Activated T-cell treated with anti-CD3 and anti-CD28 coated beads, Interleukin-2, amount 50 U/mL, for 4 hours (primary cell): ENCODE data around the gene PIM2. TPM values are rescaled to one million over a fixed set of nuclear protein-coding genes. Genes with fewer than 3 reads are reported as not detected.

Experiments used
- ATAC-seq, 2 donors: fragments of 200-7000 bp; cut with Tn5 transposase; one replicate each; pipeline ENCODE4 v1.10.0; 2021
- DNase-seq: peaks from one replicate; pipeline ENCODE4 v3.0.0-alpha.2; 2020
- H3K27me3 Mint-ChIP-seq: one replicate; pipeline ENCODE4 v1.8.0; 2021; ENCODE audit warnings: low read depth, mixed read lengths
- H3K36me3 Mint-ChIP-seq: one replicate; pipeline ENCODE4 v1.8.0; 2022; ENCODE audit warnings: mixed read lengths; ENCODE audit not compliant: insufficient read depth
- H3K4me1 Mint-ChIP-seq: one replicate; pipeline ENCODE4 v1.8.0; 2021; ENCODE audit warnings: low read depth, mixed read lengths
- H3K4me3 Mint-ChIP-seq: one replicate; pipeline ENCODE4 v1.8.0; 2021; ENCODE audit warnings: mild to moderate bottlenecking, moderate library complexity, mixed read lengths
- H3K9me3 Mint-ChIP-seq: one replicate; pipeline ENCODE4 v1.8.0; 2021; ENCODE audit warnings: mixed read lengths
- total RNA-seq, 3 donors: library from RNA; stranded (reverse); gene quantifications; one replicate each; pipeline ENCODE4 v1.2.1, GENCODE V29; 2021

Gene PIM2
- total RNA-seq, 3 donors from 2014 or later = 197 to 279 (median 270) TPM

GRCh38 chrX:48940404-48940955, 21.7 kb upstream of the PIM2 start:
- DNase-seq = no peak
- peaks cover 14% of the 10 kb centered on the region for H3K36me3 Mint-ChIP-seq
- H3K27me3 Mint-ChIP-seq = no peaks in the 10 kb centered on the region
- ATAC-seq = no peak
- H3K4me1 Mint-ChIP-seq = peaks cover 84% of the 10 kb centered on the region
- H3K9me3 Mint-ChIP-seq = no peaks in the 10 kb centered on the region
- no peak overlapping the region for H3K4me3 Mint-ChIP-seq

- Mint-ChIP-seq H3K4me1 (peaks cover 92% of the 10 kb centered on the region), H3K4me3 (peak overlapping the region; percentile 60), H3K36me3 (peaks cover 21% of the 10 kb centered on the region), H3K27me3 (no peaks in the 10 kb centered on the region), H3K9me3 (no peaks in the 10 kb centered on the region)
- no peak for ATAC-seq
- DNase-seq = no peak
These were observed 20.9 kb upstream of the PIM2 start for GRCh38 chrX:48939524-48940228.

- H3K27me3 Mint-ChIP-seq = no peaks in the 10 kb centered on the region
- peaks cover 27% of the 10 kb centered on the region for H3K36me3 Mint-ChIP-seq
- ATAC-seq = peak; percentile 52 to 55
- peak; percentile 54 for DNase-seq
- peak overlapping the region; percentile 82 for H3K4me3 Mint-ChIP-seq
- H3K4me1 Mint-ChIP-seq = peaks cover 93% of the 10 kb centered on the region
- H3K9me3 Mint-ChIP-seq = no peaks in the 10 kb centered on the region
These were observed 20.0 kb upstream of the PIM2 start for GRCh38 chrX:48938721-48939425.

- no peaks in the 10 kb centered on the region for H3K27me3 Mint-ChIP-seq
- no peaks in the 10 kb centered on the region for H3K9me3 Mint-ChIP-seq
- ATAC-seq = peak; percentile 68 to 72
- peaks cover 85% of the 10 kb centered on the region for H3K4me1 Mint-ChIP-seq
- peak overlapping the region; percentile 82 for H3K4me3 Mint-ChIP-seq
- DNase-seq = peak; percentile 85
- H3K36me3 Mint-ChIP-seq = peaks cover 28% of the 10 kb centered on the region
These were observed 18.5 kb upstream of the PIM2 start for GRCh38 chrX:48937054-48937907.

- DNase-seq = no peak
- ATAC-seq = no peak
These were observed 17.7 kb upstream of the PIM2 start for GRCh38 chrX:48936429-48937053.

GRCh38 chrX:48935301-48935670, 16.5 kb upstream of the PIM2 start:
- DNase-seq (no peak), ATAC-seq (no peak)
- Mint-ChIP-seq H3K36me3 (peaks cover 23% of the 10 kb centered on the region), H3K27me3 (no peaks in the 10 kb centered on the region), H3K9me3 (no peaks in the 10 kb centered on the region), H3K4me1 (peaks cover 71% of the 10 kb centered on the region), H3K4me3 (peak overlapping the region; percentile 21)

More at GRCh38 chrX:48936429-48937053, 17.7 kb upstream of the PIM2 start:
- no peaks in the 10 kb centered on the region for H3K27me3 Mint-ChIP-seq
- peak overlapping the region; percentile 82 for H3K4me3 Mint-ChIP-seq
- H3K36me3 Mint-ChIP-seq = peaks cover 24% of the 10 kb centered on the region
- H3K9me3 Mint-ChIP-seq = no peaks in the 10 kb centered on the region
- peaks cover 78% of the 10 kb centered on the region for H3K4me1 Mint-ChIP-seq

GRCh38 chrX:48934581-48935300, 15.9 kb upstream of the PIM2 start:
- Mint-ChIP-seq H3K9me3 (no peaks in the 10 kb centered on the region), H3K4me3 (no peak overlapping the region), H3K36me3 (peaks cover 26% of the 10 kb centered on the region), H3K4me1 (peaks cover 65% of the 10 kb centered on the region), H3K27me3 (no peaks in the 10 kb centered on the region)
- DNase-seq = no peak
- no peak for ATAC-seq

GRCh38 chrX:48933757-48934156, 14.9 kb upstream of the PIM2 start:
- Mint-ChIP-seq H3K9me3 (no peaks in the 10 kb centered on the region), H3K36me3 (peaks cover 26% of the 10 kb centered on the region), H3K27me3 (no peaks in the 10 kb centered on the region), H3K4me3 (peak overlapping the region; percentile 48), H3K4me1 (peaks cover 56% of the 10 kb centered on the region)
- DNase-seq = no peak
- peak; percentile 9 to 16 for ATAC-seq

- DNase-seq = no peak
- Mint-ChIP-seq H3K36me3 (peaks cover 13% of the 10 kb centered on the region), H3K4me3 (no peak overlapping the region), H3K9me3 (no peaks in the 10 kb centered on the region), H3K27me3 (no peaks in the 10 kb centered on the region), H3K4me1 (peaks cover 23% of the 10 kb centered on the region)
- no peak for ATAC-seq
These were observed 9.0 kb upstream of the PIM2 start for GRCh38 chrX:48927736-48928382.

GRCh38 chrX:48927123-48927522, 8.3 kb upstream of the PIM2 start:
- no peak overlapping the region for H3K4me3 Mint-ChIP-seq
- H3K9me3 Mint-ChIP-seq = no peaks in the 10 kb centered on the region
- peaks cover 12% of the 10 kb centered on the region for H3K36me3 Mint-ChIP-seq
- no peaks in the 10 kb centered on the region for H3K27me3 Mint-ChIP-seq
- ATAC-seq (no peak), DNase-seq (no peak)
- H3K4me1 Mint-ChIP-seq = peaks cover 28% of the 10 kb centered on the region

- peaks cover 12% of the 10 kb centered on the region for H3K36me3 Mint-ChIP-seq
- H3K9me3 Mint-ChIP-seq = no peaks in the 10 kb centered on the region
- H3K27me3 Mint-ChIP-seq = no peaks in the 10 kb centered on the region
- ATAC-seq (no peak), DNase-seq (no peak)
- H3K4me1 Mint-ChIP-seq = peaks cover 52% of the 10 kb centered on the region
- no peak overlapping the region for H3K4me3 Mint-ChIP-seq
These were observed 5.4 kb upstream of the PIM2 start for GRCh38 chrX:48924270-48924669.

- Mint-ChIP-seq H3K27me3 (no peaks in the 10 kb centered on the region), H3K4me3 (no peak overlapping the region), H3K9me3 (no peaks in the 10 kb centered on the region), H3K36me3 (peaks cover 12% of the 10 kb centered on the region), H3K4me1 (peaks cover 52% of the 10 kb centered on the region)
- no peak for DNase-seq
- ATAC-seq = no peak
These were observed 4.9 kb upstream of the PIM2 start for GRCh38 chrX:48923771-48924170.

- H3K36me3 Mint-ChIP-seq = peaks cover 21% of the 10 kb centered on the region
These were observed 1.9 kb upstream of the PIM2 start for GRCh38 chrX:48920718-48921104.

More at GRCh38 chrX:48920718-48921104, 1.9 kb upstream of the PIM2 start:
- Mint-ChIP-seq H3K27me3 (no peaks in the 10 kb centered on the region), H3K9me3 (no peaks in the 10 kb centered on the region), H3K4me3 (peak overlapping the region; percentile 91), H3K4me1 (peaks cover 48% of the 10 kb centered on the region)
- ATAC-seq = no peak
- DNase-seq = no peak
